ELR (cell line): ENCODE results near the gene IFI27L1.

ENCODE experiments used
- DNase-seq: peaks from one replicate; pipeline ENCODE4 v3.0.0-alpha.2; 2015; ENCODE audit warnings: low read depth

Gene IFI27L1

DNA sequence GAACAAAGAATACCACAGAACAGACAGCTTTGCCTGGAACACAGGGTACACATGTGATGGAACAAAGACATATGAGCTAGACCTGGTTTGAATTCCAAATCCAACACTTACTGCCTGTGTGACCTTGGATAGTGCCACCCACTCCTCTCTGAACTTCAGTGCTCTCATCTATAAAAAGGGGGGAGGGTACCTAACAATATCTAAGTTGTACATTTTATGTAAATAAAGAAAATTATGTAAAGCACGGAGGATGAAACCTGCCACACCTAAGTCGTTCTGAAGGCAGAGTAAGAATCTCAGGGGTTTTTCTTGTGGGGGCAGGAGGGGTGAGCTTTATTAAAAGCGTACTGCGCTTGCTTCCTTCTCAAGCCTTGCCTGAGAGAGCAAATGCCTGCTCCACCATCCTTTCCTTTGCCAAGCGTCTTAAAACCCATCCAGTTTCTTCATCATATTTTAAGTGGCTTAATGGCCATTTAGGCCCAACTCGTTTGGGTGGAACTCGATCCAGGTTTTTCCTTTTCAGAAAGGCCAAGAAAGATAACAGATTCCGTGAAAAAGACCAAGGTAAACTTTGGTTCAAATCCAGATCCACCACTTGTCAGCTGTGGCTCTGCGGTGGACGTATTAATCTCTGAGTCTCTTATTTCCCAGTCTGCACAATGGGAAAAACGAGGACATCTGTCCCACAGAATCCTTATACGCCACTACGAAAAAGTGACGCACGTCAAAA lies 1.1 kb upstream of the IFI27L1 start:
- DNase-seq = peak; percentile 73

- DNase-seq = peak; percentile 55
These were observed 293 bp downstream of the IFI27L1 start for GRCh38 chr14:94081386-94081820.

DNA sequence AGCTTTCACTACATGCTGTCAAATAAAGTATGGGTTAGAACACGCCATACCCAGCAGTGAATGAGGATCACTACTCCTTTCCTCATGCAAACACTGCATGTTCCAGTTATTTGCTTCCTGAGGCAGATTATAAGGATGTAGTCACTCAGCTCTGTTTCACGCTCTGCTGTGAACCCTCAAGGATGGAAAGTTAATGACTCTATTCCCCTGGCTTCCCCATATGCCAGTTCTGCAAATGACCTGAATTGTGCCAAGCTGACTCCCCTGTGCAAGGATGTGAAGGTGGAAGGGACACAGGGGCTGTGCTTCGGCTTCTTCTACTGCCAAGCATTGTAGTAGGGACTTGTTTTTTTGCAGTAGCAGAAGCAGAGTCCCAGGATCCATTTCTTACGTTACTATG lies 6.8 kb downstream of the IFI27L1 start:
- DNase-seq = no peak

- DNase-seq = peak; percentile 86
These were observed 7.4 kb downstream of the IFI27L1 start for GRCh38 chr14:94088516-94088915.

GRCh38 chr14:94089479-94089878 lies 8.4 kb downstream of the IFI27L1 start:
- DNase-seq = peak; percentile 89

- DNase-seq = no peak
These were observed 12.3 kb downstream of the IFI27L1 start for GRCh38 chr14:94093418-94093817.

DNA sequence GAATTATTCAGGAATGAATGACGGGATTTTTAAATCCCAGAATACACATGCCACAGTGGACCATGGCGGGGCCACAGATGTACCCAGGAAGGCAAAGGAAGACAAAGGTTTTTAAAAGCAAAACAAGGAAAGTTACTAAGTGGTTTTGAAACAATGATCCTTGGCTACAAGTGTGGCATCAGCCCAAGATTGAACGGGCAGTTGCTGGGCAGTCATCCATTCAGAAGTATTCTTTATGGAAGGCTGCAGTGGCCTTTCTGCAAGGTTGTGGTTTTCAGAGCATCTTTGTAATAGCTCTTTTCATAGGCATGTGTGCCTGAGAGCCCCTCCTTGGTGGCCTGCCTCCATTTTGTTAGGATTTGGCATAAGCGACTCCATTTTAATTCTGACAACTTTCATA lies 16.0 kb downstream of the IFI27L1 start:
- DNase-seq = no peak

GRCh38 chr14:94098326-94098992 lies 17.3 kb downstream of the IFI27L1 start:
- DNase-seq = no peak

- DNase-seq = no peak
These were observed 17.9 kb downstream of the IFI27L1 start for GRCh38 chr14:94099006-94099405.

DNA sequence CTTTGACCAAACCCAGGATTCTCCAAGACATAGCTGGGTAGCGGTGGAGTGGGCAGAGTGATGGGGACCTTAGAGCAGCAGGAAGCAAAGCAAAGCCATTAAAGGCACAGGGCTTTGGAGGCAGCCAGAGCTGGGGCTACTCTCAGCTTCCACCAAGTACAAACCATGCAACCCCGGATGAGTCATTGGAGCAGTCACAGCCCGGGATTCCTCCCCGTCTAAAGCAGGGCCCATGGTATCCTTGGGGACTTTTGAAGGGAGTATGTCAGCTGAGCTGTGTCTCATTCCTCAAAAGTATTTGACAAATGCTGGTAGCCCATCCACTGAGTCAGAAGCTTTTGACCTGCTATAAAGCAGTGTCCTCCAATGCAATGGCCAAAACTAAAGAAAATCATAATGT lies 19.7 kb downstream of the IFI27L1 start:
- peak; percentile 90 for DNase-seq

GRCh38 chr14:94101748-94102147 lies 20.6 kb downstream of the IFI27L1 start:
- no peak for DNase-seq

DNA sequence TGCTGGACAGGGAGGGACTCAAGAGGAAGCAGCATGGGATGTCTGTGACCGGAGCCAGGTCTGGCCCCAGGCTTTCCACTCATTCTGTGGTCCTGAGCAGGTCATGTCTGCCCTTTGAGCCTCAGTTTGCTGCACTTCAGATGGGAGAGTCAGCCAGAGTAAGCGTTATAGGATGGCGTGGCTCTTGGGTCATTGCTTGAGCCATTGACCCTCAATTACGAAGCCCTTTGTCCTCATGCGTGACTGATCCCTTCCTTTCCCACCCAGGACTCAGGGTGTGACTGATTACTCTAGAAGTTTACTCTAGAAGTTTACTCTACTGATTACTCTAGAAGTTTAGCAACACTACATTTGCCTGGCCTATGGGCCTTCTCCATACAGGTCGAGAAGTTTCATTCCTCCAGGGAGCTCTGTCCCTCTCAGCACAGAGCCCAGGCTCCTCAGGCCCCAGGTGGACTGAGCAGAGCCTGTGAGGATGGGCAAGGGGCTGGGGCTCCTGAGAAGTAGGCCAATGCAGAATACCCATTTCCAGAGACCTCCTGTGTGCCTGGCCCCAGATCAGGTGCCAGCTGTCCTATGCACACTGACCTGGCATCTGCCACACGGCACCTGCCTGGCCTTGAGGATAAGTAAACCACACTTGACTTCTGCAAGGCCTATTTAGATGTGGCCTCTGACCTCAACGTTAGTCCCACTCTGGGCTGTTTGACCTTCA lies 21.8 kb downstream of the IFI27L1 start:
- no peak for DNase-seq

DNA sequence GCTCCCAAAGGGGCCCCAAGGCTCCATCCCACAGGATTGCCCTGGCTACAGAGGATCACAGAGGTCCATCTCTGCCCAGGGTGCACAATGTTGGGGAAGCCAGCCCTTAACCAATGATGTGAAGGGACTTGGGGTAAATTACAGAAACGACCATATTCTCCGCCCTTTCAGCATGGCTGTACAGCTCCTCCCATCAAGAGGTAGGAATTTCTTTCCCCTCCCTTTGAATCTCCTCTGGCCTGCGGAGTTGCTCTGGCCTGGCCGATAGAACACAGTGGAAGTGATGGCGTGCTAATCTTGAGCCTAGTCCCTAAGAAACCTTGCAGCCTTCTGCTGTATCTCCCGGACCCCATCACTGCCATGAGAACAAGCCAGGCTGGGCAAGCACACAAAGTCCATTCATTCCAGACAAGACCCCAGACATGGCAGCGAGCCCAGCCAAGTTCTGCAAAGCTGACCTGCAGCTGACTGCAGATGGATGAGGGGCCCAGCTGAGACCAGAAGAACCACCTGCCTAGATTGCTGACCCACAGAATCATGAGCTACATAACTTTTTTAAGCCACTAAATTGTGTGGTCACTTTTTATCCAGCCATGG lies 22.5 kb downstream of the IFI27L1 start:
- no peak for DNase-seq

- no peak for DNase-seq
These were observed 23.6 kb downstream of the IFI27L1 start for GRCh38 chr14:94104731-94105130.

DNA sequence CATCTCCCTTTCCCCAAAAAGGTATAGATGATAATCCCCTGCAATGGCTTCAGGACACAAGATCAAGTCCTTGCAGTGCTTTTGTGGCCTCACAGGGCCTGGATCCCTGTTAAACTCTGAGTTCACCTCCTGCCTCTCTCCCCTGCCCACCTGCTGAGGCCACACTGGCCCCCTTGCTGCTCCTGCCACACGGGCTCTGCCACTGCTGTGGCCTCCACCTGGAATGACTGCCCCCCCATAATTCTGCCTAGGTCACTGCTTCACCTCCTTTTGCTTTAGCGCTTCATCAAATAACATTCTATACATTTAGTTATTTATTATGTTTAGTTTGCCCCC lies 28.8 kb downstream of the IFI27L1 start:
- DNase-seq = no peak

GRCh38 chr14:94110552-94111181 lies 29.6 kb downstream of the IFI27L1 start, which contains the start of gene IFI27:
TSS of gene IFI27 (plus strand) at chr14:94110736.
- DNase-seq = peak; percentile 87

- no peak for DNase-seq
These were observed 30.4 kb downstream of the IFI27L1 start for GRCh38 chr14:94111276-94112095.

DNA sequence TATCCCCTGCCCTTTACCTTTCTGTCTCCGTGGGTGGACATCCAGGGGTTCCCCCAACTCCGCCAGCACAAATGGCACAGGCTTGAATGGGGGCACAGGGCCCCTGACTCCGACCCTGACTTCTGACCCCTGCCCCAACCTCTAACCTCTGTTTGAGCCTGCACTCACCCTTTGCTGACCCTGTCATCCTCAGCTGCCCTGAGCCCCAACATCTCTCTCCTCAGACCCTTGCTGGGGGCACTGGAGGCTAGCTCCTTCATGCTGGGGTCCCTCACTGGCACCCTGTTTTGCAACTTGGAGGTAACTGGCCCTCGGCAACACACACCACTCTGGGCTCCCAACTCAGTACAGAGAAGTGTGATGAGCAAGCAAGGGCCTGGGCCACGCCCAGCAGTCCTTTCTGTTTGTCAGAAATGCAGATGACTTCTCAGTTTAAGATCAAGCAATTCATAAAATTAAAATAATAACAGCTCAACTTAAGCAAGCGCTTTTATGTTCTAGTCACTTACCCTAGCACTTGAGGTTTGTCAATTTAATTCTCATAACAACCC lies 31.5 kb downstream of the IFI27L1 start:
- no peak for DNase-seq

DNA sequence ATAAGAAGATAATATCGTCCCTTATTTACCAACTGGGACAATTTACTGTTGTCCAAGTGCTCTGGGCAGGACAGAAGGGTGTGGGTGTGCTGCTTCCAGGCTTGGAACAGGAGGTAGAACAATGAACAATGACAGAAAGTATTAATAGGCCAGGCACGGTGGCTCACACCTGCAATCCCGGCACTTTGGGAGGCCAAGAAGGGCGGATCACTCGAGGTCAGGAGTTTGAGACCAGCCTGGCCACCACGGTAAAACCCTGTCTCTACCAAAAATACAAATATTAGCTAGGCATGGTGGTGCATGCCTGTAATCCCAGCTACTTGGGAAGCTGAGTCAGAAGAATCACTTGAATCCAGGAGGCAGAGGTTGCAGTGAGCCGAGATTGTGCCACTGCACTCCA lies 32.0 kb downstream of the IFI27L1 start:
- no peak for DNase-seq

DNA sequence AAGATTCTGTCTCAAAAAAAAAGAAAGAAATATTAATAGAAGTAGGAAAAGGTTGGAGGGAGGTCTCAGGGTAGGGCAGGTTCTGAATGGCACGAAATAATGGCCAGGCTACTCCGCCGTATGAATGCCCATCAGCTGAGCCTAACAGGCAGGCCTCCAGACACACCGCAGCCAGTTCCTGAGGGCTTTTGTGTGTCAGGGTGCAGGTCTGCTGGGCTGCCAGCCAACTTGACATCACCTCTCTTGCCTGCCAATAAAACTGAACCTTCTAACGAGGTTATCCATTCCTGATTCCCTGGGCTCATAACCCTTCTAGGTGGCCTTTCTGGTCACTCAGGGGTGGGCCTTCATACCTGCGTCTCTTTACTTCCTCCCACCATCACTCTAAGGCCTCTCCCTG lies 32.4 kb downstream of the IFI27L1 start:
- no peak for DNase-seq
